GM23248 (cell line): ENCODE data around the gene SIK3.

Source experiments
- EZH2 ChIP-seq: fragments of 200-600 bp; sonication (generic); IDR thresholded peaks from 2 replicates; pipeline ENCODE4 v1.6.1; 2018; ENCODE audit warnings: antibody characterized with exemption, mild to moderate bottlenecking; ENCODE audit not compliant: insufficient read depth, poor library complexity, severe bottlenecking
- EZH2phosphoT487 ChIP-seq: fragments of 200-600 bp; sonication (generic); IDR thresholded peaks from 2 replicates; pipeline ENCODE4 v1.6.1; 2018; ENCODE audit warnings: antibody characterized with exemption, moderate library complexity, mild to moderate bottlenecking, low read depth; ENCODE audit not compliant: insufficient read depth

GRCh38 chr11:117075186-117075585 is 23.0 kb downstream of the SIK3 start:
- TF ChIP-seq EZH2phosphoT487 (no peak), EZH2 (no peak)
